Stomach smooth muscle (tissue), 2 donors: Measurements from ENCODE around the gene PPP1R13L.
"Not testable (repeated sequence)": the region's sequence is repeated elsewhere in the genome, so short reads cannot be mapped to it uniquely, and the experiment has no call there.

ENCODE experiments used
- H3K27ac ChIP-seq: one replicate; pipeline ENCODE4 v1.7.0; 2013; ENCODE audit warnings: mild to moderate bottlenecking, low read length, inconsistent platforms
- H3K27me3 ChIP-seq, 2 donors: one replicate each; pipeline ENCODE4 v1.7.0; 2013; ENCODE audit warnings: low read length in 2 of 2; ENCODE audit not compliant: insufficient read depth in 2 of 2, control insufficient read depth in 1 of 2
- H3K36me3 ChIP-seq, 2 donors: one replicate each; pipeline ENCODE4 v1.7.0; 2013; ENCODE audit warnings: low read length in 2 of 2; ENCODE audit not compliant: control insufficient read depth in 2 of 2, insufficient read depth in 2 of 2
- H3K4me1 ChIP-seq: one replicate; pipeline ENCODE4 v1.7.0; 2013; ENCODE audit warnings: low read length; ENCODE audit not compliant: control insufficient read depth, insufficient read depth
- H3K4me3 ChIP-seq, 2 donors: one replicate each; pipeline ENCODE4 v1.7.0; 2013; ENCODE audit warnings: low read length in 2 of 2
- H3K9ac ChIP-seq, 2 donors: one replicate each; pipeline ENCODE4 v1.7.0; 2013; ENCODE audit warnings: low read length in 2 of 2, mild to moderate bottlenecking in 1 of 2
- H3K9me3 ChIP-seq, 2 donors: one replicate each; pipeline ENCODE4 v1.7.0; 2013; ENCODE audit warnings: low read length in 2 of 2; ENCODE audit not compliant: control insufficient read depth in 2 of 2
- donor health status: healthy.
- donor health status: Pancreatic carcinoma.

PPP1R13L gene

DNA sequence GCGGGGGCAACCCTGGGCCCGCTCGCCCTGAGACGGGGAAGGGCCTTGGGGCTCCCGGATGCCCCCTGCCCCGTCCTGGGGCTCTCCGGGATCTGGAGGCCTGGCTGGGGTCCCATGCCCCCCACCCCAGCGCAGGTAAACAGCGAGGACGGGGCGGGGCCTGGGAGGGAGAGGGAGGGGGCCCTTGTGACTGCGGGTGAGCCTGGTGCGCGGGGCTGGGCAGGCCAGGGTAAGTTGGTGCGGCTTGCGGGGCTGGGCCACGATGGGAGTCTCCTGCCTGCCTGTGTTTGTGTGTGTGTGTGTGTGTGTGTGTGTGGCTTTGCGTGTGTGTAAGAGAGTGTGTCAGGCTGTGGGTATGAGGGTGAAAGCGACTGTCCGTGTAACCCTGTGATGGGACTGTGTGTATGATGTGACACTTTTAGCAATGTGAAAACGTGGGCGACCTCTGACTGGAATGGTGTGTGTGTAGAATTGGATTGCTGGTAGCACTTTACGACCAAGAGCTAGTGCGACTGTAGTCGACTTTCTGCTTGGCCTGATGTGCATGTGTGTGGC lies 63.9 kb downstream of the PPP1R13L start:
- Histone ChIP-seq H3K4me1 (peaks cover 13% of the 10 kb centered on the region), H3K27ac (no peak overlapping the region), H3K27me3 (peaks cover 23 to 28% of the 10 kb centered on the region in 2 donors), H3K9me3 (no peaks in the 10 kb centered on the region), H3K36me3 (no peaks in the 10 kb centered on the region), H3K4me3 (no peak overlapping the region), H3K9ac (no peak overlapping the region)

DNA sequence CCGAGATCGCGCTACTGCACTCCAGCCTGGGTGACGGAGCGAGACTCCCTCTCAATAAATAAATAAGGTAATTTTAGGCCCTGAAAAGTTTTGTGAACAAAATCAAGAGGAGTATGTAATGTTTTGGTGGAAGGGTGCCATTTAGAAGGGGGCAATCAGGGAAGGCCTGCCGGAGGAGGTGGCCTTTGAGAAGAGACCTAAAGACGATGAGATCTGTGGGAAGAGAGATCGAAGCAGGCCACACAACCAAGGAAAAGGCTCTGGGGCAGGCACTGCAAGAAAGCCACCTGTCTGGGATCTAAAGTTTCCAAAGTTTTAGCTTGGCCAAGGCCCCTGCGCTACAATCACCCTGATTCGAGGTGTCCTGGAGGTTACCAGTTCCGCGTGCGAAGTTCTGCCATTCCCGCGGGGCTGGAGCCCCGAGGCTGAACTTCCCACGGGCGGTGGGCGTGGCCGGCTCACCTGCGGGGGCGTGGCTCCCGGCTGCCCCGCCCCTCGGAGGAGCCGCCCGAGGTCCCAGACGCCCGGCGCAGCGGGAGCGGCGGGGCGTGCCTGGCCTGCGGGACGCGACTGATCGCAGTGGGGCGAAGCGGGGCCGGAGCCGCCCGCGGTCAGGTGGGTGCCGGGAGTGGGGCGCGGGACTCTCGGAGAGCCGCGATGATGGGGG lies 64.5 kb downstream of the PPP1R13L start, which contains the start of gene KLC3:
Gene KLC3 (plus strand): TSS at position 519 of the 667 bp plus-strand sequence. CDS start 4,792 bp downstream, outside the sequence.
- H3K27me3 ChIP-seq = peaks cover 20 to 25% of the 10 kb centered on the region in 2 donors
- H3K4me3 ChIP-seq = no peak within 1 kb of the TSS
- H3K4me1 ChIP-seq = peaks cover 13% of the 10 kb centered on the region
- H3K9me3 ChIP-seq = no peaks in the 10 kb centered on the region
- no peaks in the 10 kb centered on the region for H3K36me3 ChIP-seq
- no peak within 1 kb of the TSS for H3K9ac ChIP-seq
- H3K27ac ChIP-seq = no peak within 1 kb of the TSS

DNA sequence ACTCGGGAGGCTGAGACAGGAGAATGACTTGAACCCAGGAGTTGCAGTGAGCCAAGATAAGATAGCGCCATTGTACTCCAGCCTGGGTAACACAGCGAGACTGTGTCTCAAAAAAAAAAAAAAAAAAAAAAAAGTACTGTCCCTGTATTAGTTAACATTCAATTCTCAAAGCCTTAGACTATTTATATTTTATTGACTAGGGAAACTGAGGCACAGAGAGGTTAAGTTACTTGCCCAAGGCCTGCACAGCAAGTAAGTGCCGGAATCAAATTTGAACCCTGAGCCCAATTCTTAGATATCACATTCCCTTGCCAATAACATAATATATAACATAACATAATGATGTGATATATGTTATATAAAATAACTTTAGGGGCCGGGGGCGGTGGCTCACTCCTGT lies 65.2 kb downstream of the PPP1R13L start:
- H3K9ac ChIP-seq = no peak overlapping the region
- H3K36me3 ChIP-seq = no peaks in the 10 kb centered on the region
- H3K27me3 ChIP-seq = peaks cover 19 to 22% of the 10 kb centered on the region in 2 donors
- peaks cover 13% of the 10 kb centered on the region for H3K4me1 ChIP-seq
- no peak overlapping the region for H3K4me3 ChIP-seq
- no peaks in the 10 kb centered on the region for H3K9me3 ChIP-seq
- no peak overlapping the region for H3K27ac ChIP-seq

DNA sequence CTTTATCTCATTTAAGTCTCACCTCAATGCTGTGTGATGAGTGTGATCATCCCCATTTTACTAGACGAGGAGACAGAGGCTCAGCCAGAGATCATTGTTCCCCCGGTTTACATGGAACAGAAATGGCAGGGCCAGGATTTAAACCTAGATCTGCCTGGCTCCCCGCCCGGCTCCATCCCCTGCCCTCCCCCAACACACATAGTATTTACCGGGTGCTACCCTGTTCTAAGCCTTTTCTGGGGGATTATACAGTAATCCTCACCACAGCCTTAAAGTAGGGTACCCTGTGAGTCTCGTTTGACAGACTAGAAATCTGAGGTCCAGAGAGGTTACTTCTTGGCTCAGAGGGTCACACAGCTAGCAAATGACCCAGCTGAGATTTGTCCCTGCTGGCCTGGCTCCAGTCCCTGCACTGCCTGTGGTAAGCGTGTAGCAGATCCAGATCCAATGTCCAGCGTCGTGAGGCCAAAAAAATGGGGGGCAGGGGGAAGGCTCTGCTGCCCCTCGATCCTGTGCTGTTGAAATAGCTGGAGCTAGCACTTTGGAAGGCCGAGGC lies 68.1 kb downstream of the PPP1R13L start:
- Histone ChIP-seq H3K4me3 (no peak overlapping the region), H3K9me3 (no peaks in the 10 kb centered on the region)

DNA sequence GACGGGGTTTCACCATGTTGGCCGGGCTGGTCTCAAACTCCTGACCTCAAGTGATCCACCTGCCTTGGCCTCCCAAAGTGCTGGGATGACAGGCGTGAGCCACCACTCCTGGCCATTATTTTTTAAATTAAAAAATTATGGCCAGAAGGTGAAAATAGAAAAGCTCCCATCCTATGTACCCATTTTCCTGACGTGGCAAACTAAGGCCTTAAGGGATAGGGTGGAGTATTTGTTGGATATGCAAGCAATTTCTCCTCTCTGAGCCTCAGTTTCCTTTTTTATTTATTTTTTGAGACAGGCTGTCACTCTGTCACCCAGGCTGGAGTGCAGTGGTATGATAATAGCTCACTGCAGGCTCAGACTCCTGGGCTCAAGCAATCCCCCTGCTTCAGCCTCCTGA lies 70.0 kb downstream of the PPP1R13L start:
- not testable (repeated sequence) for H3K4me1 ChIP-seq, H3K36me3 ChIP-seq, H3K9ac ChIP-seq, H3K27me3 ChIP-seq, H3K27ac ChIP-seq, H3K9me3 ChIP-seq, H3K4me3 ChIP-seq

More for the DNA sequence above, 68.1 kb downstream of the PPP1R13L start:
- no peak overlapping the region for H3K27ac ChIP-seq
- peaks cover 13 to 16% of the 10 kb centered on the region in 2 donors for H3K27me3 ChIP-seq
- no peak overlapping the region for H3K9ac ChIP-seq
- H3K36me3 ChIP-seq = no peaks in the 10 kb centered on the region
- H3K4me1 ChIP-seq = peaks cover 13% of the 10 kb centered on the region

DNA sequence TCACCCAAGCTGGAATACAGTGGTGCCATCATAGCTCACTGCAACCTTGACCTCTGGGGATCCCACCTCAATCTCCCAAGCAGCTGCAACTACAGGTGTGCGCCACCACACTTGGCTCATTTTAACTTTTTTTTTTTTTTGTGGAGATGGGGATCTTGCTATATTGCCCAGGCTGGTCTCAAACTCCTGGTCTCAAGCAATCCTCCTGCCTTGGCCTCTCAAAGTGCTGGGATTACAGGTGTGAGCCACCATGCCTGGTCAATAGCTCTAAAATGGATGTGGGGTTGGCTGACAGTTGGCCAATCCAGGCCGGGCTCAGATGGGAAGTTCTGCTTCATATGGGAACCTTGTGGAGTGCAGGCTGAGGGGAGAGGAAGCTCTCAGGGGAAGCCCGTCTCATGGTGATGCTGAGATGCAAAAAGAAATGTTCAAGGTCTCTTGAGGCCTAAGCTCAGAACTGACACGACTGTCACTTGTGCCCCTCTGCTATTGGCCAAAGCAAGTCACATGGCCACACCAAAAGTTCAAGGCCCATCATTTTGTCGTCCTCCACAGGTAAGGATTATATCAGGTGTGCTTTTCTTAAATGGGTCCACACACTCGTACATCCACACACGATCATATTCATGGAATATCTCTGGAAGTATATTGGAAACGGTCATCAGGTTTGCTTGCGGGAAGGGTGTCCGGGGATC lies 71.1 kb downstream of the PPP1R13L start:
- Histone ChIP-seq H3K36me3 (no peaks in the 10 kb centered on the region), H3K27ac (no peak overlapping the region), H3K27me3 (peaks cover 0 to 3% of the 10 kb centered on the region in 2 donors), H3K9ac (no peak overlapping the region), H3K4me3 (no peak overlapping the region), H3K4me1 (peaks cover 4% of the 10 kb centered on the region), H3K9me3 (no peaks in the 10 kb centered on the region)

DNA sequence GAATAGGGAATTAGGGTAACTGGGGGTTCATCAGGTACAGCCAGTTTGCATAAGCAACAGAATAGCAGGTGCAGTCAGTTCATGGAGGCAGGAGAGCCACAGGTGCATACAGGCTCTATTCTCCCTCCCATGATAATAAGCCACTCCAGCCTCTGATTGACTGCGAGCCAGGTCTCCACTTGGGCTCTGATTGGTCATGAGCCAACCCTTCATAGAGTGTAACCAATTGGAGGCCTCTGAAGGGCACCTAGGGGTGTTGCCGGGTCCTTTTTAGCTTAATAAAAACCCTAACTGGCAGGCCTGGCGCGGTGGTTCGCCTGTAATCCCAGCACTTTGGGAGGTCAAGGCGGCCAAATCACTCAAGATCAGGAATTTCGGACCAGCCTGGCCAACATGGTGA lies 73.5 kb downstream of the PPP1R13L start:
- no peaks in the 10 kb centered on the region for H3K27me3 ChIP-seq

More for the DNA sequence above, 73.5 kb downstream of the PPP1R13L start:
- H3K9me3 ChIP-seq = no peaks in the 10 kb centered on the region
- no peaks in the 10 kb centered on the region for H3K36me3 ChIP-seq
- no peak overlapping the region for H3K4me3 ChIP-seq
- H3K27ac ChIP-seq = no peak overlapping the region
- H3K9ac ChIP-seq = no peak overlapping the region
- H3K4me1 ChIP-seq = peaks cover under 1% of the 10 kb centered on the region
